Sciatic nerve (tissue), 2 donors: Measurements from ENCODE around the gene AKAP8L. TPM values are rescaled to one million over a fixed set of nuclear protein-coding genes. Genes with fewer than 3 reads are reported as not detected.

ENCODE experiments used
- ATAC-seq: fragments of 200-7000 bp; cut with Tn5 transposase; one replicate; pipeline ENCODE4 v1.9.1; 2020; ENCODE audit warnings: mild to moderate bottlenecking, moderate library complexity
- DNase-seq: peaks from one replicate; pipeline ENCODE4 v3.0.0-alpha.2; 2020; ENCODE audit warnings: low spot score
- intact Hi-C: fragments of 100-400 bp; cut with DNase I; formaldehyde crosslinking; loops from one replicate; pipeline ENCODE4 v1.14.2; 2022
- total RNA-seq: library from RNA; stranded (reverse); fragmentation: NEBNext Ultra II Directional; extraction: Animal tissue kit (Norgen Biotek cat#: 25700); gene quantifications from one replicate; pipeline ENCODE4 v1.2.1, GENCODE V29; 2021
- donor health status: DM: no; HTN: no; CAD: no.
- donor health status: DM: no; HTN: no; CAD: no.

AKAP8L gene
- total RNA-seq, 1 donor from 2014 or later: 109 TPM

DNA sequence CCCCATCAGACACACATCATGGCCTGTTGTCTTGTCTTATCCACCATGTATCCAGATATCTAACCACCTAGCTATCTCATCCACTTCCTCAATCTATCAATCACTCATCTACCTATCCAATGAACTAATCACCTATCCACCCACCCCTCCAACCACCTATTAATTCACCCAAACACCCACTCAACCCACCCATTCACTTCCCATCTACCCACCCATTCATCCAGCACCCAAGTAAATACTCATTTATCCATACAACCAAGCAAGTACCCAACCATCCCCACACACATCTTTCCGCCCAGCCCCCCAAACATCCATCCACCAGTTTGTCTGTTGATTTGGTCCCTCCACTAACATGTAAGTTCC lies 31.7 kb upstream of the AKAP8L start:
- ATAC-seq (no peak), DNase-seq (no peak)
- intact Hi-C loops: no loop called here

DNA sequence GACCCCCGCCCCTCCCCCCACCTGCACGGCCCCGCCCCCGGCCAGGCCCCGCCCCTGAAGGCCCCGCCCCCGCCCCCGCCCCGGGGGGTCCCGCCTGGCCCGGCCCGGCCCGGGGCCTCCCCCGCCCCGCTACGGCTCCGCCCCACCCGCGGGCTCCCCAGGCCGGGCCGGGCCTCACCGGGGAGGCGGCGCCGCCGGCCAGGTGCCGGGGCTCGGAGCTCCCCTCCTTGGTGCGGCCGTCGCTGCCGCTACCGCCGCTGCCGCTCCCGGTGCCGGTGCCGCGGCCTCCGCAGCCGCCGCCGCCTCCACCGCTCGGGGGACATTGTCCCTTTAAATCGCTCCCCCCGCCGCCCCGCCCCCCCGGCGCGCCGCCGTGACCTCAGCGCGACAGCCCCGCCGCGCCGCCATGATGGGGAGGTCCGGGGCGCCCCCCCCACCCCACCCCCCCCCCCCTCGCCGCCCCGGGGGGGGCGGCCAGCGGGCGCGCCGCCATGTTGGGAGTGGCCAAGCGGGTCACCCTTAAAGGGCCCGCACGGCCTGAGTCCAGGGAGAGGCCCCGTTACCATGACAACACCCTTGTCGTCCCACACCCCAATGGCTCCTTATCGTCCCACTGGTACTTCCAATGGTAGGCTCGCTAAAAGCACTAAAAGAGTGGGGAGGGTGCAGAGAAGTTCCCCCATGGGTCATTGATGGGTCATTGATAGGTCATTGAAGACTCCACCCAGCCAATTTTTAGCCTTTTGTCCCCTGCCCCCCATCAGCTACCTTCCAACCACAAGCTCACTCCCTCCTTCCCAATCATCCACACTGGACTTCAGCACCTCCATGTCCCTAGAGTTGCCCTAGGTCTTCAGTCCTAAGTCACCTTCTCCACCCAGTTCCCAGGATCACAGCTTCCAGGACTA lies 31.1 kb upstream of the AKAP8L start, which contains the start of gene WIZ:
Gene WIZ (minus strand): TSS at position 337 of the 908 bp plus-strand sequence. CDS start 1,649 bp downstream, outside the sequence.
- peak; percentile 92 for DNase-seq
- intact Hi-C loops: no loop called here
- peak; percentile 20 for ATAC-seq

- intact Hi-C loops: no loop called here
- ATAC-seq (no peak), DNase-seq (no peak)
Observed at GRCh38 chr19:15448778-15449619, 30.2 kb upstream of the AKAP8L start.

DNA sequence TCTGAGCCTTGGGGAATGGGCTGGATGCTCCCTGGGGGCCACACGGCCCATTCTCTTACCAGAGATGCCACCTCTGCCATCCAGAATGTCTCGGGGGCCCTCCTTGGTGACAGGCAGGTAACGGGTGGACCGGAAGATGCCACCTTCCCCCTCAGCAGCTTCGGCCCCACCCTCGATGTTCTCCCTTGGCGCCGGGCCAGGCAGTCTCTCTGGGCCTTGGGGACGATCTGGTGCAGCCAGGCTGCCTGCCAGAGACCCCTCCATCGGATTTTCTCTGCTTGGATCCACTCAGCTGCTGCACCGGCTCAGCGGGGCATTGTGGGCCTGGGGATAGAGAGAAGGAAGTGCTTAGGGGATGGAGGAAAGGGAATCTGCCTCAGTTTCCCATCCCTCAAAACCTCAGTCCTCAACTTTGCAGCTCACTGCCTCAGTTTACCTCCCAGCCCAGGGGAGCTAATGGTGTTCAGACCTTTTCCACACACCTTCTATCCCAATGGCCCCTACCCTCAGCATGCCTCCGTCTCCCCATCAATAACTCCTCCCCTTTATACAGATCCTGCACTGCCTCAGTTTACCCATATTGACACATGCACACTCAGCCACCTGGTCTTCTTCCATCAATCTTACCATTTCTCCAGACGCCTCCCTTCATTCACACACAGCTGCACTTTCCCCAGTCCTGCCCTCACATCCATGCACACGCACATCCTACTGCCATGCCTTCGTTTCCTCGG lies 29.4 kb upstream of the AKAP8L start:
- DNase-seq: no peak
- intact Hi-C loops: no loop called here
- ATAC-seq: no peak

DNA sequence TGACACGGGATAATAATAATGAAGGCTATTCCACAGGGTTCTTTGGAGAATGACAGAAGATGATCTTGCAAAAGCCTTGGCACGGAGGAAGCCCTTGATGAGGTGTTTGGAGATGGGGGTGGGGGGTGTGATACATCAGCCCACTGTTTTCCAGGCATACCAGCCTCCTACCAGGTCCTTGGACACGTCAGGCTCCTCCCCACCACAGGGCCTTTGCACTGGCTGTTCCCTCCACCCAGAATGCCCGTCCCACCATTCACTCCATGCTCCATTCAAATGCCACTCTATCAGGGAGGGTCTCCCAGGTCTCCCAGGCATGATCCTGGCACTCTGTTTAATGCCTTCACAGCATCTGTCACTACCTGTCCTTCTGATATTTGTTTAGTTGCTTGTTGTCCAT lies 28.3 kb upstream of the AKAP8L start:
- intact Hi-C loops: no loop called here
- DNase-seq (no peak), ATAC-seq (no peak)

GRCh38 chr19:15445807-15446376 lies 27.1 kb upstream of the AKAP8L start:
- no peak for DNase-seq
- no peak for ATAC-seq
- intact Hi-C loops: no loop called here

DNA sequence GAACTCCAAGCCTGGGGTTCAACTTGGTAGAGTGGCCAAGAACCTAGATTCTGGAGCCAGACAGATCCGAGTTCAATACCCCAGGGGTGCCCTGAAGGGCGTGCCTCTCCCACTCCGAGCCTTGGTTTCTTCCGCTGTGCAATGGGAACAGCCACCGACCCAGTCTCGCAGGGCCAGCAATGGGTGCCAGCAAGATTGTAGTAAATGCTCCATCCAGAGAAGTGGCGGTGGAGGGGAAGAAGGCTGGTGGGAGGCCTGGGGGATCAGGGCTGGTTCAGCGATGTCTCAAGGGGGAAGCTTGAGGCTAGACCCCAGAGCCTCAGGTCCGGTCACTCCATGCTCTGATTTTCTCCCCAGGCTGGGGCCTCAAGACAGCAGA lies 26.4 kb upstream of the AKAP8L start:
- ATAC-seq (no peak), DNase-seq (no peak)
- intact Hi-C loops: no loop called here

DNA sequence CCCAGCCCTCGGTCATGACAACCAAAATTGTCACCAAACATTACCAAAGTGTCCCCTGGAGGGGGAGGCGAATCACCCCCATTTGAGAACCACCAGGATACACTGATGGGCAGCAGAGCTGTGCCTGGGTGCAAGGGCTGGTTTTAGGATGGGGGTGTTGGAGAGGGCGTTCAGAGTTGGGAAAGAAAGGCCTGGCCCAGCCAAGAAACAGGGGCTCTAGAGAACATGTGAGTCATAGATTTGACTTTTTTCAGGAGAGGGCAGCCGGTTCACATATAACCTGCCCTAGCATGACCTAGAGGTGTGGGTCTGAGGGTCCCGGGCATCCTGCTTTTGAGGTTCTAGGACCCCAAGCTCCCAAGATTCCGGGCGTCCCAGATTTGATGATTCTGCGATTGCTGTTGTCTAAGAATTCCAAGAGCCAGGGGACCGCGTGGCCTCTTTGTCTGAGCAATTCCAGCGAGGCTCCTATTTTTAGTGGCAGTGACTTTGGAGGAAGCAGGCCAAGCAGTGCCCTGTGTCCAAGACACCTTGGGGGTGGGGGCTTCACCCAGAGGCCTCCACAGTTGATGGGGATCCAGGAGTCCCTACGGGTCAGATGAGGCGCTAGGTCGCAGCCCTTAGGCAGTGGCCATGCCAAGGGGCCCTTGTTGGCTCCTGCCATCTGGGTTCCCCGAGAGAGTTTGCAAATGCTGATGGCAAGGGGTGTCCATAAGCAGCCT lies 25.9 kb upstream of the AKAP8L start:
- DNase-seq: no peak
- intact Hi-C loops: no loop called here
- ATAC-seq: no peak

DNA sequence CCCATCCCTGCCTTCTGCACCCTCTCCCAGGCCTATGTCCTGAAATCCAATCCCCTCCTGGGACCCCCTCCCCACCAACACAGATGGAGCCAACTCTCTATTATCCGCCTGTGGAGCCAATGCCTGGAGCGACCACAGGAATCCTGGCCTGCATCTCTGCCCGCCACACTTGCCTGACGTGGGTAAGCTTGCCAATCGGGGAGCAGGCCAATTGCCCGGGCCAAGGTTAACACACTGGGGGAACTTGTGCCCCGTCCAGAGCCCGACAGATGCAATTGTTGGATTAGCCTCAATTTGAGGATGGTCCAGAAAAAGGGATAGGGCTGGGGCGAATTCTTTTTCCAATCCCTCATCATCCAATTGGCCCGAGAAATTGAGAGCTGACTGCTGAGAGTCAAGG lies 25.1 kb upstream of the AKAP8L start:
- intact Hi-C loops: no loop called here
- ATAC-seq (no peak), DNase-seq (no peak)

DNA sequence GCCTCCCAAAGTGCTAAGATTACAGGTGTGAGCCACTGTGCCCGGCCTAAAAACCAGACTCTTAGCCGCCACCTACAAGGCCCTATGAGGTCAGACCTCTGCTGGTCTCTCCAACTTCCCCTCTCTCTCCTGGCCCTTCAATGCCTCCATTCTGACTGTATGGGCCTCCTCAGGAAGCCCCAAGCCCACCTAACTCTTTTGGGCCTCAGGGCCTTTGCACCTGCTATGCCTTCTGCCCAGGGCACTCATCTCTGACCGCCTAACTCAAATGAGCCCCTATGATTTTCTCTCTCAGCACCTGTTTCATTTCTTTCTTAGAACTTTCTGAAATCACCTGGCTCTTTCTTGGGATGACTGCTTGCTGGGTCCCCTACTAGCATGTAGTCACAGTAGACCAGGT lies 24.5 kb upstream of the AKAP8L start:
- intact Hi-C loops: no loop called here
- ATAC-seq (no peak), DNase-seq (no peak)

- no peak for DNase-seq
- no peak for ATAC-seq
- intact Hi-C loops: no loop called here
Observed at GRCh38 chr19:15442142-15442920, 23.5 kb upstream of the AKAP8L start.

DNA sequence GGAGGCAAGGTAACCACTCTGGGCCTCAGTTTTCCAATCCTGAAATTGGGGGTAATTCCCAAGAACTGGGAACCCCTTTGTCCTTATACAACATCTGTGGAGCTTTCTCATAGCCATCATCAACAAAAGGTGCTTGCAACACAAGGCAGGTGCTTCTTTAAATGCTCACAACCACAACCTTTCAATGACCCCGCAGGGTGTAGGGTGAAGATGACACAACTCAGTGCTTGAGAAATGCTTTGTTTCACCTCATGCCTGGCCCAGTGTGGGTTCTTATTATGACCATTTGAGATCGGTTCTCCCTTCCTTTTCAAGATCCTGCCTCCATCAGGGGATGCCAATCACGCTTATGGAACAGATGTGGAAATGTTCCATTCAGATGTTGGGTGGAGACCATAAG lies 22.5 kb upstream of the AKAP8L start:
- intact Hi-C loops: no loop called here
- no peak for ATAC-seq

GRCh38 chr19:15439821-15440641 lies 21.2 kb upstream of the AKAP8L start:
- ATAC-seq (no peak), DNase-seq (no peak)
- intact Hi-C loops: loop anchor here (1.0 kb wide), 1 partner anchor 31 kb away; no protein-coding TSS in a partner anchor

More for the DNA sequence above, 22.5 kb upstream of the AKAP8L start:
- no peak for DNase-seq

GRCh38 chr19:15439078-15439799 lies 20.5 kb upstream of the AKAP8L start:
- DNase-seq (no peak), ATAC-seq (no peak)
- intact Hi-C loops: loop anchor here (1.0 kb wide), 1 partner anchor 30 kb away; no protein-coding TSS in a partner anchor

DNA sequence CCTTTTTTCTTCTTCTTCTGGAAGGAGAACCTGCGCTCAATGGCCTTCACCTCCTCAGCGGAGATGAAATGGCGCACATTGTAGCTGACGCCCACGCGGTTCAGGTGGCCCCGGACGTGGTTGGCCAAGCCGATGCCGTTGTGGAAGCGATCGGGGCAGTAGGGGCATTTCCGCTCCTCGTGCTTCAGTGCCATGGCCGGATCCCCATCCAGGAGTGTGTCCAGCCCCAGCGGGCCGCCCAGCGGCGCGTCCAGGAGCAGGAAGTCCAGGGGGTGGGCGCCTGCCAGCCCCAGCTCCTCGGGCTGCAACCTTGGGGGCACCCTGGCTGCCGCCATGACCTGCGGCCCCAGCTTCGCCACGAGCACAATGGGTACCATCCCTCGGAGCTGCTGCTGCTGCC lies 19.8 kb upstream of the AKAP8L start:
- ATAC-seq: no peak
- intact Hi-C loops: no loop called here
- DNase-seq: no peak

DNA sequence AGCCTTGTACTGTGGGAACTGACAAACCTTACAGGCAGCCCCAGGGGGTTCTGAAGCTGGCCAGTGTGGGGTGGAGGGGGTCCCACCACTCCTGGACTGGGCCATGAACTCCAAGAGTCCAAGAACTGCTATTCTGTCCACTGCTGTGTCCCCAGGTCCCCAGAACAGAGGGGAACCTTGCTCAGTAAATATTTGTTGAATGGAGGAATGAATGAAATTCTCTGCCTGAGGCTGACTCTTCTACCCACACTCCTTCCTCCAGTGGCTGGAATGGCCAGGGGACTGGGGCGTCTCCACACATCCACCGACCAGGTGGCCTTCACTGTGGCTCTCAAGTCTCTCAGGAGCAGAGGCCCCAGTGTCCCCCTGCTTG lies 19.3 kb upstream of the AKAP8L start:
- intact Hi-C loops: no loop called here
- DNase-seq (no peak), ATAC-seq (no peak)
